Activated T-helper 2 cell treated with anti-CD3 and anti-CD28 coated beads, Interferon-gamma antibody, Interleukin-2, Interleukin-4, amounts not matched to agents 10 μg/mL and 5 μg/mL and 100 μg/mL, durations not matched to agents 14 hours and 24 hours and 36 hours (primary cell): ENCODE measurements around the gene TVP23C. TPM values are rescaled to one million over a fixed set of nuclear protein-coding genes. Genes with fewer than 3 reads are reported as not detected.

Experiments used
- DNase-seq: peaks from one replicate; pipeline ENCODE4 v3.0.0; 2021; ENCODE audit warnings: low spot score
- H3K27ac Mint-ChIP-seq: one replicate; pipeline ENCODE4 v1.8.0; 2021; ENCODE audit warnings: mixed read lengths
- H3K27me3 Mint-ChIP-seq: one replicate; pipeline ENCODE4 v1.8.0; 2021; ENCODE audit warnings: low read depth, mixed read lengths
- H3K36me3 Mint-ChIP-seq: one replicate; pipeline ENCODE4 v1.8.0; 2021; ENCODE audit warnings: low read depth, mixed read lengths
- H3K4me1 Mint-ChIP-seq: one replicate; pipeline ENCODE4 v1.8.0; 2021; ENCODE audit warnings: low read depth, mixed read lengths
- H3K4me3 Mint-ChIP-seq: one replicate; pipeline ENCODE4 v1.8.0; 2021; ENCODE audit warnings: low read depth, mild to moderate bottlenecking, moderate library complexity, mixed read lengths
- H3K9me3 Mint-ChIP-seq: one replicate; pipeline ENCODE4 v1.8.0; 2021; ENCODE audit warnings: mixed read lengths
- intact Hi-C: fragments of 100-400 bp; cut with micrococcal nuclease; formaldehyde crosslinking; loops from one replicate; pipeline ENCODE4 v1.15.1; 2023
- total RNA-seq: library from RNA; stranded (reverse); gene quantifications from 2 replicates; pipeline ENCODE4 v1.2.3, GENCODE V29; 2022

TVP23C gene
- total RNA-seq, 1 donor from 2014 or later, result 11.9 TPM

GRCh38 chr17:15501793-15502192 is 61.5 kb downstream of the TVP23C start:
- Mint-ChIP-seq H3K9me3 (no peaks in the 10 kb centered on the region), H3K4me3 (no peak overlapping the region), H3K36me3 (peaks cover 23% of the 10 kb centered on the region), H3K27ac (no peak overlapping the region), H3K27me3 (no peaks in the 10 kb centered on the region), H3K4me1 (peaks cover 6% of the 10 kb centered on the region)
- intact Hi-C loops, result loop anchor here (1.0 kb wide), 1 partner anchor 244 kb away; no protein-coding TSS in a partner anchor
- DNase-seq, result no peak

GRCh38 chr17:15501282-15501681 is 62.0 kb downstream of the TVP23C start:
- H3K27ac Mint-ChIP-seq, result no peak overlapping the region
- no peak for DNase-seq
- H3K4me1 Mint-ChIP-seq, result peaks cover 6% of the 10 kb centered on the region
- H3K4me3 Mint-ChIP-seq, result no peak overlapping the region
- no peaks in the 10 kb centered on the region for H3K9me3 Mint-ChIP-seq
- intact Hi-C loops, result no loop called here
- no peaks in the 10 kb centered on the region for H3K27me3 Mint-ChIP-seq
- peaks cover 21% of the 10 kb centered on the region for H3K36me3 Mint-ChIP-seq

- intact Hi-C loops, result no loop called here
- H3K4me1 Mint-ChIP-seq, result peaks cover 6% of the 10 kb centered on the region
- H3K27ac Mint-ChIP-seq, result no peak overlapping the region
- H3K4me3 Mint-ChIP-seq, result no peak overlapping the region
- H3K9me3 Mint-ChIP-seq, result no peaks in the 10 kb centered on the region
- no peak for DNase-seq
- peaks cover 21% of the 10 kb centered on the region for H3K36me3 Mint-ChIP-seq
- H3K27me3 Mint-ChIP-seq, result no peaks in the 10 kb centered on the region
These were observed 65.2 kb downstream of the TVP23C start for GRCh38 chr17:15498107-15498506.

- peaks cover 16% of the 10 kb centered on the region for H3K36me3 Mint-ChIP-seq
- no peaks in the 10 kb centered on the region for H3K9me3 Mint-ChIP-seq
These were observed 66.3 kb downstream of the TVP23C start for GRCh38 chr17:15496735-15497670.

GRCh38 chr17:15494821-15495220 is 68.5 kb downstream of the TVP23C start:
- DNase-seq, result no peak
- Mint-ChIP-seq H3K27ac (peak overlapping the region; percentile 20), H3K4me1 (peaks cover 16% of the 10 kb centered on the region), H3K4me3 (no peak overlapping the region), H3K27me3 (no peaks in the 10 kb centered on the region), H3K36me3 (peaks cover 10% of the 10 kb centered on the region), H3K9me3 (no peaks in the 10 kb centered on the region)
- intact Hi-C loops, result no loop called here

More at GRCh38 chr17:15496735-15497670, 66.3 kb downstream of the TVP23C start:
- Mint-ChIP-seq H3K27me3 (no peaks in the 10 kb centered on the region), H3K27ac (no peak overlapping the region), H3K4me1 (no peaks in the 10 kb centered on the region), H3K4me3 (no peak overlapping the region)
- DNase-seq, result no peak
- intact Hi-C loops, result no loop called here

GRCh38 chr17:15493693-15494035 is 69.6 kb downstream of the TVP23C start:
- H3K27ac Mint-ChIP-seq, result no peak overlapping the region
- H3K36me3 Mint-ChIP-seq, result peaks cover 10% of the 10 kb centered on the region
- DNase-seq, result no peak
- H3K9me3 Mint-ChIP-seq, result no peaks in the 10 kb centered on the region
- peaks cover 16% of the 10 kb centered on the region for H3K4me1 Mint-ChIP-seq
- no peaks in the 10 kb centered on the region for H3K27me3 Mint-ChIP-seq
- intact Hi-C loops, result no loop called here
- H3K4me3 Mint-ChIP-seq, result no peak overlapping the region

- intact Hi-C loops, result no loop called here
- H3K36me3 Mint-ChIP-seq, result peaks cover 13% of the 10 kb centered on the region
- DNase-seq, result no peak
- no peaks in the 10 kb centered on the region for H3K9me3 Mint-ChIP-seq
- H3K4me1 Mint-ChIP-seq, result peaks cover 16% of the 10 kb centered on the region
- no peak overlapping the region for H3K4me3 Mint-ChIP-seq
- H3K27me3 Mint-ChIP-seq, result no peaks in the 10 kb centered on the region
- H3K27ac Mint-ChIP-seq, result no peak overlapping the region
These were observed 70.2 kb downstream of the TVP23C start for GRCh38 chr17:15492791-15493692.

GRCh38 chr17:15492186-15492585 is 71.1 kb downstream of the TVP23C start:
- Mint-ChIP-seq H3K9me3 (no peaks in the 10 kb centered on the region), H3K27me3 (no peaks in the 10 kb centered on the region), H3K27ac (no peak overlapping the region), H3K4me1 (peaks cover 16% of the 10 kb centered on the region), H3K36me3 (peaks cover 13% of the 10 kb centered on the region), H3K4me3 (no peak overlapping the region)
- no peak for DNase-seq
- intact Hi-C loops, result no loop called here

GRCh38 chr17:15490634-15491261 is 72.5 kb downstream of the TVP23C start:
- H3K36me3 Mint-ChIP-seq, result peaks cover 9% of the 10 kb centered on the region
- H3K27me3 Mint-ChIP-seq, result no peaks in the 10 kb centered on the region
- intact Hi-C loops, result no loop called here
- H3K4me3 Mint-ChIP-seq, result no peak overlapping the region
- H3K27ac Mint-ChIP-seq, result peak overlapping the region; percentile 86
- peak; percentile 14 for DNase-seq
- H3K4me1 Mint-ChIP-seq, result peaks cover 16% of the 10 kb centered on the region
- no peaks in the 10 kb centered on the region for H3K9me3 Mint-ChIP-seq

- Mint-ChIP-seq H3K9me3 (no peaks in the 10 kb centered on the region), H3K27me3 (no peaks in the 10 kb centered on the region), H3K36me3 (peaks cover 9% of the 10 kb centered on the region), H3K4me1 (peaks cover 16% of the 10 kb centered on the region), H3K4me3 (no peak overlapping the region), H3K27ac (no peak overlapping the region)
- intact Hi-C loops, result no loop called here
- no peak for DNase-seq
These were observed 74.7 kb downstream of the TVP23C start for GRCh38 chr17:15488557-15488956.

GRCh38 chr17:15485045-15485444 is 78.2 kb downstream of the TVP23C start:
- no peak overlapping the region for H3K4me3 Mint-ChIP-seq
- H3K4me1 Mint-ChIP-seq, result peaks cover under 1% of the 10 kb centered on the region
- H3K27ac Mint-ChIP-seq, result no peak overlapping the region
- no peaks in the 10 kb centered on the region for H3K9me3 Mint-ChIP-seq
- intact Hi-C loops, result no loop called here
- no peak for DNase-seq
- no peaks in the 10 kb centered on the region for H3K27me3 Mint-ChIP-seq
- H3K36me3 Mint-ChIP-seq, result peaks cover 3% of the 10 kb centered on the region

- no peak overlapping the region for H3K27ac Mint-ChIP-seq
- intact Hi-C loops, result no loop called here
- H3K9me3 Mint-ChIP-seq, result no peaks in the 10 kb centered on the region
- H3K27me3 Mint-ChIP-seq, result no peaks in the 10 kb centered on the region
- peaks cover under 1% of the 10 kb centered on the region for H3K36me3 Mint-ChIP-seq
- H3K4me3 Mint-ChIP-seq, result no peak overlapping the region
- no peaks in the 10 kb centered on the region for H3K4me1 Mint-ChIP-seq
- DNase-seq, result no peak
These were observed 79.9 kb downstream of the TVP23C start for GRCh38 chr17:15483431-15483830.
